ENCODE results near the gene STX2.

GRCh38 chr12:130791629-130792028, 47.4 kb downstream of the STX2 start:
- TF ChIP-seq POLR2A (IDR thresholded peaks at IDR 0.05): no peak
- no peak for TF ChIP-seq CTCF (IDR thresholded peaks at IDR 0.05)
